HEK293 (cell line): Measurements from ENCODE around the gene TPBGL.

Experiments
- CTCF ChIA-PET: fragments of 350-600 bp; formaldehyde crosslinking; extraction: SDS; loops from one replicate; lab custom pipeline; 2021; ENCODE audit warnings: antibody characterized with exemption; lab: Yijun Ruan, JAX
- POLR2A ChIA-PET: fragments of 300-600 bp; formaldehyde crosslinking; extraction: SDS; loops from one replicate; lab custom pipeline; 2020; ENCODE audit warnings: antibody characterized with exemption, inconsistent platforms; lab: Yijun Ruan, JAX
- H3K27ac ChIP-seq: fragments of 200-500 bp; sonication (Bioruptor generic); 2 replicates; pipeline ENCODE4 v1.5.1; 2014; ENCODE audit warnings: low read depth, low read length, control low read depth, inconsistent platforms; ENCODE audit errors: extremely low read depth
- H3K36me3 ChIP-seq, 2 experiments: fragments of 200-500 bp in 1 of 2; sonication (Bioruptor generic) in 1 of 2; 1 replicate in 1 of 2; 2 replicates in 1 of 2; pipeline ENCODE4 v1.5.1; 2014 to 2017; ENCODE audit warnings: inconsistent platforms in 2 of 2, low read length in 2 of 2; ENCODE audit not compliant: control insufficient read depth in 2 of 2, insufficient read depth in 1 of 2
- H3K4me1 ChIP-seq: fragments of 200-500 bp; sonication (Bioruptor generic); 2 replicates; pipeline ENCODE4 v1.5.1; 2014; ENCODE audit warnings: mild to moderate bottlenecking, low read length, inconsistent platforms; ENCODE audit not compliant: control insufficient read depth, insufficient read depth
- H3K4me3 ChIP-seq: 2 replicates; pipeline ENCODE4 v1.5.1; 2011; ENCODE audit warnings: low read depth, mild to moderate bottlenecking, control low read depth, low read length, moderate library complexity
- H3K9me3 ChIP-seq: fragments of 200-500 bp; sonication (Bioruptor generic); 2 replicates; pipeline ENCODE4 v1.5.1; 2014; ENCODE audit warnings: low read depth, low read length, inconsistent platforms; ENCODE audit not compliant: control insufficient read depth, insufficient read depth
- EGR2 ChIP-seq: fragments of 450-650 bp; formaldehyde crosslinking; IDR thresholded peaks from 2 replicates; pipeline ENCODE4 v1.5.1; 2016; ENCODE audit warnings: low read depth, missing biosample characterization, missing genetic modification characterization
- HOXD13 ChIP-seq: sonication (generic); formaldehyde crosslinking; IDR thresholded peaks from 2 replicates; pipeline ENCODE4 v1.8.0; 2022; ENCODE audit warnings: missing genetic modification reagents, borderline replicate concordance
- MYNN ChIP-seq: fragments of 450-650 bp; formaldehyde crosslinking; IDR thresholded peaks from 2 replicates; pipeline ENCODE4 v1.5.1; 2016; ENCODE audit warnings: missing biosample characterization, missing genetic modification characterization, borderline replicate concordance
- PBX3 ChIP-seq: sonication (generic); formaldehyde crosslinking; IDR thresholded peaks from 2 replicates; pipeline ENCODE4 v1.8.1; 2022; ENCODE audit warnings: mild to moderate bottlenecking, moderate library complexity, missing genetic modification reagents
- SALL2 ChIP-seq: fragments of 450-650 bp; formaldehyde crosslinking; IDR thresholded peaks from 2 replicates; pipeline ENCODE4 v1.5.0; 2017; ENCODE audit warnings: missing biosample characterization, mild to moderate bottlenecking, missing genetic modification characterization, borderline replicate concordance
- ZBTB20 ChIP-seq: fragments of 450-650 bp; formaldehyde crosslinking; IDR thresholded peaks from 2 replicates; pipeline ENCODE4 v1.5.1; 2016; ENCODE audit warnings: missing biosample characterization, missing genetic modification characterization
- ZNF146 ChIP-seq: fragments of 450-650 bp; formaldehyde crosslinking; IDR thresholded peaks from 2 replicates; pipeline ENCODE4 v1.5.1; 2016; ENCODE audit warnings: missing biosample characterization, missing genetic modification characterization
- ZNF16 ChIP-seq: fragments of 450-650 bp; formaldehyde crosslinking; IDR thresholded peaks from 2 replicates; pipeline ENCODE4 v1.5.1; 2016; ENCODE audit warnings: low read depth, missing biosample characterization, missing genetic modification characterization
- ZNF302 ChIP-seq: fragments of 450-650 bp; formaldehyde crosslinking; IDR thresholded peaks from 2 replicates; pipeline ENCODE4 v1.5.1; 2016; ENCODE audit warnings: missing biosample characterization, missing genetic modification characterization, low read depth
- ZNF324 ChIP-seq: fragments of 450-650 bp; formaldehyde crosslinking; IDR thresholded peaks from 2 replicates; pipeline ENCODE4 v1.5.1; 2016; ENCODE audit warnings: missing biosample characterization, missing genetic modification characterization
- ZNF394 ChIP-seq: fragments of 450-650 bp; formaldehyde crosslinking; IDR thresholded peaks from 2 replicates; pipeline ENCODE4 v1.5.1; 2016; ENCODE audit warnings: missing biosample characterization, missing genetic modification characterization, mild to moderate bottlenecking, moderate library complexity, borderline replicate concordance
- ZNF423 ChIP-seq: fragments of 450-650 bp; formaldehyde crosslinking; IDR thresholded peaks from 2 replicates; pipeline ENCODE4 v1.5.1; 2016; ENCODE audit warnings: missing biosample characterization, missing genetic modification characterization
- ZNF529 ChIP-seq: fragments of 450-650 bp; formaldehyde crosslinking; IDR thresholded peaks from 2 replicates; pipeline ENCODE4 v1.5.1; 2017; ENCODE audit warnings: missing genetic modification characterization, missing biosample characterization; ENCODE audit not compliant: insufficient replicate concordance
- ZNF548 ChIP-seq: fragments of 450-650 bp; formaldehyde crosslinking; IDR thresholded peaks from 2 replicates; pipeline ENCODE4 v1.5.1; 2016; ENCODE audit warnings: missing biosample characterization, missing genetic modification characterization
- ZNF600 ChIP-seq: fragments of 450-650 bp; formaldehyde crosslinking; IDR thresholded peaks from 2 replicates; pipeline ENCODE4 v1.5.1; 2016; ENCODE audit warnings: missing biosample characterization, missing genetic modification characterization
- ZNF645 ChIP-seq: fragments of 450-650 bp; formaldehyde crosslinking; IDR thresholded peaks from 2 replicates; pipeline ENCODE4; 2016; ENCODE audit warnings: missing biosample characterization, missing genetic modification characterization
- ZNF654 ChIP-seq: fragments of 450-650 bp; formaldehyde crosslinking; IDR thresholded peaks from 2 replicates; pipeline ENCODE4 v1.5.1; 2016; ENCODE audit warnings: low read depth, missing biosample characterization, missing genetic modification characterization
- ZNF791 ChIP-seq: fragments of 450-650 bp; formaldehyde crosslinking; IDR thresholded peaks from 2 replicates; pipeline ENCODE4 v1.5.1; 2016; ENCODE audit warnings: missing biosample characterization, missing genetic modification characterization
- ZSCAN30 ChIP-seq: fragments of 450-650 bp; IDR thresholded peaks from 2 replicates; pipeline ENCODE4 v1.5.1; 2018; ENCODE audit warnings: missing biosample characterization, mild to moderate bottlenecking, missing genetic modification characterization, moderate library complexity

The TPBGL gene

DNA sequence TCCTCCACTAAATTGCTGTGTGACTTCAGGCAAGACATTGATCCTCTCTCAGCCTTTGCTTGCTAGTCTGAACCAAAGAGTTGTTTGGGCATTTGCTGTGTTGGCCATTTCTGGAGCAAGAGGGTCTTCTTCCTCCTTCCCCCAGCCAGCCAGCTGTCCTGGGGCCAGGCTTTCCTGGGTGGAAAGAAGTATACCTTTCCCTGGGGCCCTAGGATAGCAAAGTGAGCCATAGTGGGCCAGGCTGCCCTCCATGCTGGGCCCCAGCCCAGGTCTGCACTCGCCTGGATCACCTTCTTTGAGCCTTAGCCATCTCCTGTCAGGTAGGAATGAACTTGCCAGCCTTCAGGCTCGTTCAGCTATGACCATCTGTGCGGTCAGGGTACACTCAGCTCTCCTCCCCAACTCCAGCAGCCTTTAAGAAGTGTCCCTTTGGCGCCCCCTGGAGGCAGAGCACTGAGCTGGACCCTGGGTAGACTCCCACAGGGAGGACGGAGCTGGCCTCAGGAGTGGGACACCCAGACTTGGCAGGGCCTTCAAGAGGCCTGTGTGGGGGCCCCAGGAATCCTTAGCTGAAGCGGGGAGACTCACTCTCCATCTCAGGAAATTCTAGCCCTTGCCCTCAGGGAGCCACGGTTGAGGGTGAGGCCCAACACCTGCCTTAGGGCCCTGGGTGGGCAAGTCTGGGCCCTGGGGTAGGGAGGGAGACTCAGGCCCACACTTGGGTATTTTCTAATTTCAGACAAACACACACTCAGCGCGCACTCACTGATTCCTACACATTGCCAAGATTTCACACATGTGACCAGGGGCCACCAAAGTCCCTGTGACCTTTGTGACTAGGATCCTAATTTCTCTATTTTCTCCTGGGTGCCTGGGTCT, 35.6 kb upstream of the TPBGL start:
- ChIA-PET POLR2A (no interaction called here), CTCF (interaction anchor here (0.5 to 8.3 kb wide), 54 partner anchors 9 to 412 kb away, joined by 3 to 298 read pairs (median 4); partner anchors contain the start of gene TPBGL)
- H3K27ac ChIP-seq: no peak overlapping the region

GRCh38 chr11:75205564-75206020, 35.0 kb upstream of the TPBGL start:
- Histone ChIP-seq H3K36me3 (no peaks in the 10 kb centered on the region), H3K4me3 (no peak overlapping the region), H3K27ac (no peak overlapping the region), H3K9me3 (no peaks in the 10 kb centered on the region), H3K4me1 (no peaks in the 10 kb centered on the region)
- TF ChIP-seq EGR2 (tag by site-specific recombination) (no peak), MYNN (no peak), HOXD13 (no peak), ZNF645 (tag by site-specific recombination) (no peak), ZNF146 (tag by site-specific recombination) (no peak), ZNF600 (tag by site-specific recombination) (no peak)
- POLR2A ChIA-PET: no interaction called here
- CTCF ChIA-PET: interaction anchor here (0.5 to 8.3 kb wide), 58 partner anchors 9 to 1363 kb away, joined by 3 to 298 read pairs (median 4); partner anchors contain the start of gene TPBGL

More for the DNA sequence above, 35.6 kb upstream of the TPBGL start:
- TF ChIP-seq ZBTB20 (tag by site-specific recombination): peak; percentile 80
- peak; percentile 21; the same call in 1 of the 2 replicates for TF ChIP-seq ZNF654
- TF ChIP-seq PBX3: no peak
- no peak for TF ChIP-seq ZNF324 (tag by site-specific recombination)
- 0 out of 2 replicates have a peak, but pooled peaks have one; percentile 26 for TF ChIP-seq ZSCAN30 (tag by site-specific recombination)
- no peak for TF ChIP-seq ZNF394 (tag by site-specific recombination)
- no peak for TF ChIP-seq ZNF548 (tag by site-specific recombination)
- Histone ChIP-seq H3K36me3 (no peaks in the 10 kb centered on the region), H3K9me3 (no peaks in the 10 kb centered on the region), H3K4me3 (no peak overlapping the region), H3K4me1 (no peaks in the 10 kb centered on the region)

GRCh38 chr11:75208446-75208845, 32.1 kb upstream of the TPBGL start:
- Histone ChIP-seq H3K4me3 (no peak overlapping the region), H3K4me1 (no peaks in the 10 kb centered on the region), H3K36me3 (no peaks in the 10 kb centered on the region), H3K27ac (no peak overlapping the region), H3K9me3 (no peaks in the 10 kb centered on the region)
- ChIA-PET CTCF (interaction anchor here (0.8 to 8.3 kb wide), 5 partner anchors 13 to 279 kb away, joined by 3 to 298 read pairs (median 3); partner anchors contain the start of gene TPBGL), POLR2A (no interaction called here)
- TF ChIP-seq ZNF302 (tag by site-specific recombination) (no peak), ZNF16 (no peak), ZNF529 (tag by site-specific recombination) (no peak), SALL2 (tag by site-specific recombination) (no peak), ZNF423 (tag by site-specific recombination) (no peak), ZNF791 (tag by site-specific recombination) (no peak)
